ENCODE results near the gene VAMP3.

DNA sequence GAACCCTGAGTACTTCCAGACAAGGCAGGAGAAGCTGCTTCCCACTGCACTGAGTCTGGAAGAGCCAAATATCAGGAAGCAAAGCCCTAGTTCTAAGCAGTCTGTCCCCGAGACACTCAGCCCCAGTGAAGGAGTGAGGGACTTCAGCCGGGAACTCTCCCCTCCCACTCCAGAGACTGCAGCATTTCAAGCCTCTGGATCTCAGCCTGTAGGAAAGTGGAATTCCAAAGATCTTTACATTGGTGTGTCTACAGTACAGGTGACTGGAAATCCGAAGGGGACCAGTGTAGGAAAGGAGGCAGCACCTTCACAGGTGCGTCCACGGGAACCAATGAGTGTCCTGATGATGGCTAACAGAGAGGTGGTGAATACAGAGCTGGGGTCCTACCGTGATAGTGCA lies 33.1 kb upstream of the VAMP3 start:
- TF ChIP-seq CTCF (IDR thresholded peaks at IDR 0.05; ENCODE audit: insufficient read depth, low read depth, low read length): no peak
- no peak for TF ChIP-seq EZH2 (IDR thresholded peaks at IDR 0.05; ENCODE audit: insufficient read depth, low read length)

All from astrocyte (in vitro differentiated cells and primary cell).